Gastrocnemius medialis (tissue), 4 donors: ENCODE measurements around the gene ROPN1. TPM values are rescaled to one million over a fixed set of nuclear protein-coding genes. Genes with fewer than 3 reads are reported as not detected.
"Not testable (repeated sequence)": the region's sequence is repeated elsewhere in the genome, so short reads cannot be mapped to it uniquely, and the experiment has no call there.

Experiments
- ATAC-seq, 2 donors: fragments of 150-250 bp; one replicate each; pipeline ENCODE4 v1.9.1; 2016
- DNase-seq, 2 donors: peaks; one replicate each; pipeline ENCODE4 v3.0.0-alpha.2; 2019
- H3K27ac ChIP-seq, 4 donors: fragments of 200-600 bp; sonication (generic); 1 replicate in 1 of 4; 2 replicates in 3 of 4; pipeline ENCODE4 v1.5.1; 2016 to 2018; ENCODE audit warnings: mild to moderate bottlenecking in 2 of 4, moderate library complexity in 1 of 4
- H3K27me3 ChIP-seq, 3 donors: fragments of 200-600 bp; sonication (generic) in 2 of 3; 1 replicate in 1 of 3; 2 replicates in 2 of 3; pipeline versions ENCODE4 v1.5.1 to v1.6.0; 2016 to 2019; ENCODE audit warnings: mild to moderate bottlenecking in 1 of 3, moderate library complexity in 1 of 3
- H3K36me3 ChIP-seq, 2 donors: fragments of 200-600 bp; sonication (generic) in 1 of 2; one replicate each; pipeline ENCODE4 v1.5.1; 2017 to 2018
- H3K4me1 ChIP-seq, 2 donors: fragments of 200-600 bp; sonication (generic) in 1 of 2; one replicate each; pipeline ENCODE4 v1.5.1; 2016 to 2017; ENCODE audit warnings: mild to moderate bottlenecking in 2 of 2
- H3K4me3 ChIP-seq, 4 donors: fragments of 200-600 bp; sonication (generic) in 3 of 4; 1 replicate in 1 of 4; 2 replicates in 3 of 4; pipeline ENCODE4 v1.5.1; 2016 to 2019; ENCODE audit warnings: mild to moderate bottlenecking in 2 of 4
- H3K9me3 ChIP-seq, 3 donors: fragments of 200-600 bp; sonication (generic) in 2 of 3; 1 replicate in 1 of 3; 2 replicates in 2 of 3; pipeline ENCODE4 v1.5.1; 2016 to 2019
- CTCF ChIP-seq, 5 experiments: fragments of 450-650 bp in 3 of 5; fragments of 200-600 bp in 2 of 5; sonication (generic) in 2 of 5; IDR thresholded peaks in 4 of 5; conservative IDR thresholded peaks in 1 of 5; 1 replicate in 4 of 5; 2 replicates in 1 of 5; pipeline ENCODE4 v1.5.1; 2016 to 2019; ENCODE audit warnings: antibody characterized with exemption in 5 of 5, mild to moderate bottlenecking in 3 of 5, moderate library complexity in 3 of 5
- POLR2A ChIP-seq, 2 donors: fragments of 450-650 bp; IDR thresholded peaks; one replicate each; pipeline ENCODE4 v1.6.1; 2017; ENCODE audit warnings: antibody characterized with exemption in 2 of 2, mild to moderate bottlenecking in 2 of 2, moderate library complexity in 2 of 2
- in situ Hi-C, 4 donors: fragments of 200-750 bp; cut with MboI; loops; one replicate each; pipeline versions ENCODE4 v1.15.0 to v1.8.0; 2017; ENCODE audit warnings: low sequenced_read_pairs in 4 of 4
- intact Hi-C: fragments of 100-400 bp; cut with DNase I; formaldehyde crosslinking; loops from one replicate; pipeline ENCODE4 v1.15.1; 2023; ENCODE audit warnings: low total_unique reads
- total RNA-seq, 4 donors: library from RNA; depleted of rRNA; stranded (reverse); fragments of >200 nt; gene quantifications; one replicate each; pipeline versions ENCODE4 v1.1.0 to v1.2.3, GENCODE V29; 2016

The ROPN1 gene
- total RNA-seq = not detected

- in situ Hi-C loops, H3K36me3 ChIP-seq, DNase-seq, H3K27ac ChIP-seq, H3K9me3 ChIP-seq, H3K4me1 ChIP-seq, H3K27me3 ChIP-seq: not testable (repeated sequence)
- peak within 1 kb of the TSS in 1 of 4 donors; percentile 30 for H3K4me3 ChIP-seq
- intact Hi-C loops = loop anchor here (10.0 kb wide), 1 partner anchor 807 kb away; no protein-coding TSS in a partner anchor
- peak; percentile 86 to 92 for ATAC-seq
Measured at GRCh38 chr3:123991730-123992588, at the start of gene ROPN1. TSS of gene ROPN1 (minus strand) at chr3:123992124. CDS start at chr3:123980481, 11,643 bp downstream.

- ATAC-seq (no peak), DNase-seq (no peak)
- in situ Hi-C loops = no loop called here
- Histone ChIP-seq H3K36me3 (no peaks in the 10 kb centered on the region), H3K4me3 (no peak overlapping the region), H3K4me1 (no peaks in the 10 kb centered on the region), H3K27me3 (no peaks in the 10 kb centered on the region), H3K27ac (no peak overlapping the region), H3K9me3 (no peaks in the 10 kb centered on the region)
- TF ChIP-seq POLR2A (IDR thresholded peaks at IDR 0.05) = no peak
- no peak for TF ChIP-seq CTCF (IDR thresholded peaks at IDR 0.05 in 4 of 5, conservative IDR thresholded peaks at IDR 0.05 in 1 of 5)
- intact Hi-C loops = no loop called here
Measured at GRCh38 chr3:124041553-124041952, 49.6 kb upstream of the ROPN1 start.

- DNase-seq = no peak
- no peak overlapping the region for H3K4me3 ChIP-seq
- no peak for TF ChIP-seq CTCF (IDR thresholded peaks at IDR 0.05 in 4 of 5, conservative IDR thresholded peaks at IDR 0.05 in 1 of 5)
- TF ChIP-seq POLR2A (IDR thresholded peaks at IDR 0.05) = no peak
- H3K9me3 ChIP-seq = no peaks in the 10 kb centered on the region
- peaks cover 0 to 8% of the 10 kb centered on the region in 2 donors for H3K4me1 ChIP-seq
- no peaks in the 10 kb centered on the region for H3K36me3 ChIP-seq
- H3K27me3 ChIP-seq = no peaks in the 10 kb centered on the region
- ATAC-seq = no peak
- intact Hi-C loops (no loop called here), in situ Hi-C loops (no loop called here)
- H3K27ac ChIP-seq = no peak overlapping the region
Measured at GRCh38 chr3:124037326-124037725, 45.4 kb upstream of the ROPN1 start.

- H3K4me3 ChIP-seq, DNase-seq, H3K9me3 ChIP-seq, in situ Hi-C loops, intact Hi-C loops, H3K27ac ChIP-seq, H3K36me3 ChIP-seq, H3K27me3 ChIP-seq, ATAC-seq: not testable (repeated sequence)
- H3K4me1 ChIP-seq = peaks cover 6 to 12% of the 10 kb centered on the region in 2 donors
Measured at GRCh38 chr3:124036214-124036613, 44.3 kb upstream of the ROPN1 start.

GRCh38 chr3:124035463-124036121 lies 43.7 kb upstream of the ROPN1 start:
- Histone ChIP-seq H3K27me3 (no peaks in the 10 kb centered on the region), H3K9me3 (no peaks in the 10 kb centered on the region), H3K36me3 (no peaks in the 10 kb centered on the region), H3K4me1 (peaks cover 6 to 12% of the 10 kb centered on the region in 2 donors), H3K4me3 (peak overlapping the region in 2 of 4 donors; percentile 7 to 80), H3K27ac (no peak overlapping the region)
- intact Hi-C loops = no loop called here
- in situ Hi-C loops = no loop called here
- DNase-seq (no peak), ATAC-seq (no peak)
- no peak for TF ChIP-seq CTCF (IDR thresholded peaks at IDR 0.05 in 4 of 5, conservative IDR thresholded peaks at IDR 0.05 in 1 of 5)
- no peak for TF ChIP-seq POLR2A (IDR thresholded peaks at IDR 0.05)
